Activated CD4-positive, alpha-beta T cell treated with anti-CD3 and anti-CD28 coated beads for 4 hours (primary cell): Measurements from ENCODE around the gene PAF1.

Experiments used
- DNase-seq, 2 donors: peaks; one replicate each; pipeline ENCODE4 v3.0.0-alpha.2; 2020

PAF1 gene

GRCh38 chr19:39416152-39417120 lies 25.5 kb upstream of the PAF1 start:
- no peak for DNase-seq

GRCh38 chr19:39415111-39416046 lies 24.5 kb upstream of the PAF1 start:
- no peak for DNase-seq

- no peak for DNase-seq
Observed at GRCh38 chr19:39413911-39414608, 23.2 kb upstream of the PAF1 start.

GRCh38 chr19:39413272-39413910 lies 22.5 kb upstream of the PAF1 start:
- DNase-seq, result peak in 1 of 2 donors; percentile 47

- no peak for DNase-seq
Observed at GRCh38 chr19:39412867-39413271, 22.0 kb upstream of the PAF1 start.

- DNase-seq, result peak; percentile 96 to 98
Observed at GRCh38 chr19:39412100-39412866, 21.4 kb upstream of the PAF1 start, which contains the start of gene PLEKHG2. Gene PLEKHG2, plus strand, starts transcription at chr19:39412669. Its CDS starts 1,418 bp downstream, at chr19:39414087.

- peak; percentile 90 to 96 for DNase-seq
Observed at GRCh38 chr19:39411832-39412099, 20.9 kb upstream of the PAF1 start.

GRCh38 chr19:39411081-39411831 lies 20.4 kb upstream of the PAF1 start:
- no peak for DNase-seq

- no peak for DNase-seq
Observed at GRCh38 chr19:39410831-39411080, 19.9 kb upstream of the PAF1 start.

- peak; percentile 52 to 60 for DNase-seq
Observed at GRCh38 chr19:39410017-39410830, 19.3 kb upstream of the PAF1 start.

GRCh38 chr19:39409208-39410016 lies 18.5 kb upstream of the PAF1 start:
- peak; percentile 84 to 89 for DNase-seq

- DNase-seq, result no peak
Observed at GRCh38 chr19:39408392-39409207, 17.7 kb upstream of the PAF1 start.

GRCh38 chr19:39407660-39408391 lies 16.9 kb upstream of the PAF1 start:
- DNase-seq, result peak; percentile 45 to 59

GRCh38 chr19:39407410-39407659 lies 16.4 kb upstream of the PAF1 start:
- DNase-seq, result no peak

- peak; percentile 87 to 90 for DNase-seq
Observed at GRCh38 chr19:39406656-39407409, 15.9 kb upstream of the PAF1 start, which contains the start of gene ZFP36. Gene ZFP36, plus strand, starts transcription at chr19:39406847. Its CDS starts 58 bp downstream, at chr19:39406905.

GRCh38 chr19:39405958-39406655 lies 15.2 kb upstream of the PAF1 start:
- DNase-seq, result peak; percentile 91 to 93
